ENCODE results near the gene BABAM2.
"Not testable (repeated sequence)": the region's sequence is repeated elsewhere in the genome, so short reads cannot be mapped to it uniquely, and the experiment has no call there.

The BABAM2 gene

GRCh38 chr2:27962006-27962405, 71.5 kb downstream of the BABAM2 start:
- TF ChIP-seq CTCF (conservative IDR thresholded peaks at IDR 0.05; ENCODE audit: low read depth, low read length) = no peak
- no peak for DNase-seq (ENCODE audit: low read depth)
- no peak overlapping the region for H3K4me3 ChIP-seq (ENCODE audit: low read length)

GRCh38 chr2:27963472-27963871, 72.9 kb downstream of the BABAM2 start:
- no peak for DNase-seq (ENCODE audit: low read depth)
- H3K4me3 ChIP-seq (ENCODE audit: low read length) = no peak overlapping the region
- TF ChIP-seq CTCF (conservative IDR thresholded peaks at IDR 0.05; ENCODE audit: low read depth, low read length) = no peak

GRCh38 chr2:27964067-27964466, 73.5 kb downstream of the BABAM2 start:
- H3K4me3 ChIP-seq (ENCODE audit: low read length) = no peak overlapping the region
- no peak for DNase-seq (ENCODE audit: low read depth)
- TF ChIP-seq CTCF (conservative IDR thresholded peaks at IDR 0.05; ENCODE audit: low read depth, low read length) = no peak

GRCh38 chr2:27965841-27966240, 75.3 kb downstream of the BABAM2 start:
- TF ChIP-seq CTCF (conservative IDR thresholded peaks at IDR 0.05; ENCODE audit: low read depth, low read length) = no peak
- no peak overlapping the region for H3K4me3 ChIP-seq (ENCODE audit: low read length)
- no peak for DNase-seq (ENCODE audit: low read depth)

- H3K4me3 ChIP-seq (ENCODE audit: low read length) = no peak overlapping the region
- DNase-seq (ENCODE audit: low read depth) = no peak
- no peak for TF ChIP-seq CTCF (conservative IDR thresholded peaks at IDR 0.05; ENCODE audit: low read depth, low read length)
Observed at GRCh38 chr2:27966466-27966865, 75.9 kb downstream of the BABAM2 start.

- H3K4me3 ChIP-seq (ENCODE audit: low read length) = no peak overlapping the region
- TF ChIP-seq CTCF (conservative IDR thresholded peaks at IDR 0.05; ENCODE audit: low read depth, low read length) = no peak
- DNase-seq (ENCODE audit: low read depth) = no peak
Observed at GRCh38 chr2:27967076-27967475, 76.5 kb downstream of the BABAM2 start.

- not testable (repeated sequence) for H3K4me3 ChIP-seq (ENCODE audit: low read length); DNase-seq (ENCODE audit: low read depth)
Observed at GRCh38 chr2:27968045-27968444, 77.5 kb downstream of the BABAM2 start.

GRCh38 chr2:27968957-27969356, 78.4 kb downstream of the BABAM2 start:
- not testable (repeated sequence) for DNase-seq (ENCODE audit: low read depth); H3K4me3 ChIP-seq (ENCODE audit: low read length)
